Stomach (tissue), 9 donors: Measurements from ENCODE around the gene LRP1B. TPM values are rescaled to one million over a fixed set of nuclear protein-coding genes. Genes with fewer than 3 reads are reported as not detected.

ENCODE experiments used
- DNase-seq, 2 donors: peaks; one replicate each; pipeline versions ENCODE4 v3.0.0 to v3.0.0-alpha.2; 2013 to 2019
- H3K27ac ChIP-seq, 5 donors: fragments of 200-600 bp in 4 of 5; sonication (generic) in 4 of 5; one replicate each; pipeline ENCODE4 v1.5.1; 2013 to 2019; ENCODE audit warnings: mild to moderate bottlenecking in 1 of 5, moderate library complexity in 1 of 5
- H3K27me3 ChIP-seq, 3 donors: fragments of 200-600 bp; sonication (generic); one replicate each; pipeline ENCODE4 v1.5.1; 2017 to 2019; ENCODE audit warnings: mixed run types in 1 of 3
- H3K36me3 ChIP-seq, 4 donors: fragments of 200-600 bp; sonication (generic); 1 replicate in 3 of 4; 2 replicates in 1 of 4; pipeline ENCODE4 v1.5.1; 2016 to 2019
- H3K4me1 ChIP-seq, 4 donors: fragments of 200-600 bp; sonication (generic); one replicate each; pipeline ENCODE4 v1.5.1; 2016 to 2019
- H3K4me3 ChIP-seq, 4 donors: fragments of 200-600 bp; sonication (generic) in 3 of 4; one replicate each; pipeline ENCODE4 v1.5.1; 2016 to 2019; ENCODE audit warnings: mild to moderate bottlenecking in 1 of 4
- H3K9me3 ChIP-seq, 4 donors: fragments of 200-600 bp; sonication (generic); one replicate each; pipeline ENCODE4 v1.5.1; 2016 to 2019
- CTCF ChIP-seq, 7 experiments: fragments of 450-650 bp in 4 of 7; fragments of 200-600 bp in 3 of 7; sonication (generic) in 3 of 7; IDR thresholded peaks; one replicate each; pipeline ENCODE4 v1.5.1; 2016 to 2019; ENCODE audit warnings: antibody characterized with exemption in 7 of 7, control low read depth in 2 of 7, mild to moderate bottlenecking in 1 of 7
- EP300 ChIP-seq: sonication (generic); formaldehyde crosslinking; IDR thresholded peaks from one replicate; pipeline ENCODE4 v1.6.1; 2017; ENCODE audit warnings: antibody characterized with exemption
- POLR2A ChIP-seq, 4 donors: fragments of 450-650 bp; IDR thresholded peaks; one replicate each; pipeline ENCODE4 v1.6.1; 2016; ENCODE audit warnings: antibody characterized with exemption in 4 of 4, control low read depth in 2 of 4, mild to moderate bottlenecking in 1 of 4, moderate library complexity in 1 of 4
- POLR2AphosphoS5 ChIP-seq, 3 donors: sonication (generic); formaldehyde crosslinking; IDR thresholded peaks; one replicate each; pipeline ENCODE4 v1.6.1; 2016; ENCODE audit warnings: antibody characterized with exemption in 3 of 3
- WGBS, 5 donors: extraction: QIAGEN DNeasy Blood & Tissue Kit in 3 of 5; methylation state at CpG; one replicate each; pipeline versions ENCODE4 v1.1.5 to v1.1.7; 2013 to 2018; 5-methylcytosine and 5-hydroxymethylcytosine counted together
- intact Hi-C: fragments of 100-400 bp; cut with DNase I; formaldehyde crosslinking; loops from one replicate; pipeline ENCODE4 v1.15.1; 2023; ENCODE audit warnings: low total_unique reads
- polyA plus RNA-seq, 3 donors: library from polyadenylated mRNA; stranded (reverse); fragments of 200-250 nt; gene quantifications; one replicate each; pipeline ENCODE4 v1.2.3, GENCODE V29; 2013
- total RNA-seq, 5 donors: library from RNA; depleted of rRNA; stranded (reverse); fragments of >200 nt; gene quantifications; one replicate each; pipeline versions ENCODE4 v1.1.0 to v1.2.3, GENCODE V29; 2014 to 2016
- donor health status: healthy with polysubstance abuse.
- donor health status: Bipolar disorder and iron deficiency.
- donor health status: healthy.

LRP1B gene
- total and polyA plus RNA-seq, 8 donors: under 0.01 to 9.0 (median 0.38) TPM

GRCh38 chr2:140669911-140670310 lies 1460.9 kb downstream of the LRP1B start:
- Histone ChIP-seq H3K27me3 (no peaks in the 10 kb centered on the region), H3K4me1 (peaks cover 0 to 9% (median 5%) of the 10 kb centered on the region in 4 donors), H3K27ac (no peak overlapping the region), H3K4me3 (no peak overlapping the region), H3K9me3 (no peaks in the 10 kb centered on the region), H3K36me3 (no peaks in the 10 kb centered on the region)
- 78 to 88% (median 86%) methylated on average over 3 of the region's 3 CpGs for WGBS, 5 donors
- TF ChIP-seq CTCF (IDR thresholded peaks at IDR 0.05) (no peak), EP300 (no peak), POLR2A (IDR thresholded peaks at IDR 0.05) (no peak), POLR2AphosphoS5 (IDR thresholded peaks at IDR 0.05) (no peak)
- peak in 1 of 2 donors; percentile 4 for DNase-seq
- intact Hi-C loops: no loop called here

- intact Hi-C loops: no loop called here
- Histone ChIP-seq H3K4me1 (peaks cover 0 to 9% (median 5%) of the 10 kb centered on the region in 4 donors), H3K27me3 (no peaks in the 10 kb centered on the region), H3K27ac (peak overlapping the region; percentile 2 to 61 (median 34)), H3K9me3 (no peaks in the 10 kb centered on the region), H3K4me3 (no peak overlapping the region), H3K36me3 (no peaks in the 10 kb centered on the region)
- peak in 1 of 2 donors; percentile 21 for DNase-seq
- no peak for TF ChIP-seq POLR2A (IDR thresholded peaks at IDR 0.05)
- WGBS, 5 donors: 33 to 47% (median 44%) methylated on average over 2 of the region's 2 CpGs
Measured at GRCh38 chr2:140667203-140667602, 1463.6 kb downstream of the LRP1B start.

GRCh38 chr2:140662504-140662903 lies 1468.3 kb downstream of the LRP1B start:
- no peak overlapping the region for H3K4me3 ChIP-seq
- no peaks in the 10 kb centered on the region for H3K36me3 ChIP-seq
- TF ChIP-seq CTCF (IDR thresholded peaks at IDR 0.05) (no peak), POLR2A (IDR thresholded peaks at IDR 0.05) (no peak), EP300 (no peak), POLR2AphosphoS5 (IDR thresholded peaks at IDR 0.05) (no peak)
- H3K27me3 ChIP-seq: no peaks in the 10 kb centered on the region
- DNase-seq: no peak
- intact Hi-C loops: no loop called here
- H3K4me1 ChIP-seq: peaks cover 0 to 26% (median 2%) of the 10 kb centered on the region in 4 donors
- H3K27ac ChIP-seq: no peak overlapping the region
- H3K9me3 ChIP-seq: no peaks in the 10 kb centered on the region
- WGBS, 5 donors: 88 to 98% (median 93%) methylated on average over 1 of the region's 1 CpG

- H3K27ac ChIP-seq: peak overlapping the region in 3 of 5 donors; percentile 6 to 25 (median 23)
- peaks cover 0 to 17% (median 0%) of the 10 kb centered on the region in 4 donors for H3K4me1 ChIP-seq
- H3K27me3 ChIP-seq: no peaks in the 10 kb centered on the region
- no peaks in the 10 kb centered on the region for H3K9me3 ChIP-seq
- peak in 1 of 2 donors; percentile 35 for DNase-seq
- no peak for TF ChIP-seq CTCF (IDR thresholded peaks at IDR 0.05)
- TF ChIP-seq POLR2AphosphoS5 (IDR thresholded peaks at IDR 0.05): no peak
- TF ChIP-seq EP300: no peak
- TF ChIP-seq POLR2A (IDR thresholded peaks at IDR 0.05): no peak
- no peak overlapping the region for H3K4me3 ChIP-seq
- 19 to 57% (median 46%) methylated on average over 2 of the region's 2 CpGs for WGBS, 5 donors
- intact Hi-C loops: no loop called here
- no peaks in the 10 kb centered on the region for H3K36me3 ChIP-seq
Measured at GRCh38 chr2:140658760-140659692, 1471.8 kb downstream of the LRP1B start.

- intact Hi-C loops: no loop called here
- Histone ChIP-seq H3K4me1 (peaks cover 0 to 17% (median 0%) of the 10 kb centered on the region in 4 donors), H3K27ac (no peak overlapping the region), H3K27me3 (no peaks in the 10 kb centered on the region), H3K9me3 (no peaks in the 10 kb centered on the region), H3K36me3 (no peaks in the 10 kb centered on the region), H3K4me3 (no peak overlapping the region)
- WGBS, 5 donors: 25 to 63% (median 41%) methylated on average over 2 of the region's 2 CpGs
- DNase-seq: no peak
- TF ChIP-seq EP300 (no peak), POLR2A (IDR thresholded peaks at IDR 0.05) (no peak), CTCF (IDR thresholded peaks at IDR 0.05) (no peak), POLR2AphosphoS5 (IDR thresholded peaks at IDR 0.05) (no peak)
Measured at GRCh38 chr2:140657657-140658056, 1473.2 kb downstream of the LRP1B start.
